ENCODE measurements around the gene SAFB.

SAFB gene

GRCh38 chr19:5627395-5627904 lies 4.6 kb downstream of the SAFB start:
- DNase-seq (ENCODE audit: low read depth in 2 of 2) = peak; percentile 11 to 34

DNA sequence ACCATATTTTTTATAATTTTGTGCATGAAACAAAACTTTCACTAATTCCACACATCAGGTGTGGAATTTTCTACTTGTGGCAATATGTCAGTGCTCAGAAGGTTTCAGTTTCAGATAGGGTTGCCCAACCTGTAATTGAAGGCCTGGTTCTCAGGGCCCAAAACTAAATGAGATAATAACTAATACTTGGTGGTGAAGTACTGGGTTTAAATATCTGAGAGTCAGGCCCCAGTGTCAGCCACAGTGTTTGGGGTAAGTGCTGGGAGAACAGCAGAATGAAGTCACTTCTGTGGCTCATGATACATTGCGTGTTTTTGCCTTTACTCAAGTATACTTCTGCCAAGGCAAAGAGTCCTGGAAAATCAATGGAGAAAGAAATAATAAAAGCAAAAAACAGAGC lies 5.6 kb downstream of the SAFB start:
- DNase-seq (ENCODE audit: low read depth in 2 of 2) = no peak

- no peak for DNase-seq (ENCODE audit: low read depth in 2 of 2)
Measured at GRCh38 chr19:5628919-5629481, 6.1 kb downstream of the SAFB start.

GRCh38 chr19:5631567-5632240 lies 8.8 kb downstream of the SAFB start:
- no peak for DNase-seq (ENCODE audit: low read depth in 2 of 2)

GRCh38 chr19:5632241-5632612 lies 9.3 kb downstream of the SAFB start:
- DNase-seq (ENCODE audit: low read depth in 2 of 2) = no peak

GRCh38 chr19:5632657-5633056 lies 9.8 kb downstream of the SAFB start:
- no peak for DNase-seq (ENCODE audit: low read depth in 2 of 2)

DNA sequence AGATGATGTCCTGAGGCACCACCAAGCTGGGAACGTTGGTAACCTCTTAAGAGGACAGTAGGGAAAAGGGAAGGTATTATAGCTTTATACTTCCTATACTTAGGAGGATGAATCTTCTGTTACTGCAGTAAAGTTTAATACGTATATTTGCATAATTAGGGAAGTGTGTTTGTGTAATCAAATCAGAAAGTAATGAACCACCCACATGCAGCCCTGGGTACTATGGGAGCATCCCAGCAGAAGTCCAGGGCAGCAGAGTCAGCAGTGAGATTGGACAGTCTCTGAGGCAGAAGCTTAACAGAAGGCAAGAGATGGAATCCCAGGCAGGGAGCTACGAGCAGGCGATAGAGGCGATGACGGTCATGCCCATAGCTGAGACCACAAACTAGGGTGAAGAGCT lies 12.5 kb downstream of the SAFB start:
- DNase-seq (ENCODE audit: low read depth in 2 of 2) = no peak

DNA sequence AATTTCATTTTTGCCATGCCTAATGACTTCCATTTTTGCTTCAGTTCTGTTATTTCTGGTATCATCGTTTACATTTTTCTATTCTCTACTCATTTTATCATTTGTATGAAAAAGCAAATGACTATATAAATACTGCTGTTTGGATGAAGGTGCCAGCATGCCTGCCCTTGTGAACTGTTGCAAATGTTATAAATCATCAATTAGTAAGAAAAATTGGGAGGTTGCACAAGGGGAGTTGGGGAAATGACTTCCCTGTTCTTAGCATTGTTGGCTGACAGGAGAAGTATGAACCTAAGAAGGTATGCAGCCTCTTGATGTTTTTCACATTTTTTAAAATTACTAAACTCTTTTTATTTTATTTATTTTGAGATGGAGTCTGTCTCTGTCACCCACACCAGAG lies 15.1 kb downstream of the SAFB start:
- DNase-seq (ENCODE audit: low read depth in 2 of 2) = no peak

- DNase-seq (ENCODE audit: low read depth in 2 of 2) = no peak
Measured at GRCh38 chr19:5641171-5641570, 18.3 kb downstream of the SAFB start.

DNA sequence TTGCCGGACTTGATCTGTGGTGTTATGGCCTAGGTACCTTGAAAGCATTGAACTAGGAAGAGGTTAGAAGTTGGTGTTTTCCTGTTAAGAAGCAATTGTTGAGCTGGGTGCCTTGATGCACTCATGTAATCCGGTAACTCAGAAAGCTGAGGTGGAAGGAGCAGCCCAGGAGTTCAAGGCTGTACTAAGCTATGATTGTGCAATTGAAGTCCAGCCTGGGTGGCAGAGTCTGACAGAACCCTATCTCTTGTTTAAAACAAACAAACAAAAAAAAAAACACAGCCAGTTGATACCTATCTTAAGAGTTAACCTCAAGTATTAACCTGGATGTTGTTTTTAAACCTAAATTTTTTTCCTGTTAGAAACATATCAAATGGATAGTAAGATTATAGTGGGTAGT lies 19.3 kb downstream of the SAFB start:
- DNase-seq (ENCODE audit: low read depth in 2 of 2) = no peak

DNA sequence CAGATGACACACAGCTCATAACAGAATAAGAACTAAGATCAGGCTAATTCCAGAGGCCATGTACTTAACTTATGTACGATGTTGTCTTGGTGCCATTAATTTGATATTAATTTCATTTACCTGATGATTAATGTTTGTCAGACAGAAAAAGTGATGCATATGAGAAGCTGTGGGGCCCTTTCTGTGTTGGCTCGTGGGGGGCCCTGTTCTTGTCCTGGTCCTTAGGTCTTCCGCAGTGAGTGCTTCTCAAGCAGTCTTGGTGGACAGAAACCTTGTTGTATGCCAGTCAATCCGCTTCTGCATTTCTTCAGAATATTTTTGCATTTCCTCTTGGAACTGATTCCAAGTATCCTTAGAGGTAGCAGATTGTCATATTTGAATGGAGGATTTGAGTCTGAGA lies 20.2 kb downstream of the SAFB start:
- DNase-seq (ENCODE audit: low read depth in 2 of 2) = no peak

GRCh38 chr19:5644037-5644436 lies 21.2 kb downstream of the SAFB start:
- no peak for DNase-seq (ENCODE audit: low read depth in 2 of 2)

DNA sequence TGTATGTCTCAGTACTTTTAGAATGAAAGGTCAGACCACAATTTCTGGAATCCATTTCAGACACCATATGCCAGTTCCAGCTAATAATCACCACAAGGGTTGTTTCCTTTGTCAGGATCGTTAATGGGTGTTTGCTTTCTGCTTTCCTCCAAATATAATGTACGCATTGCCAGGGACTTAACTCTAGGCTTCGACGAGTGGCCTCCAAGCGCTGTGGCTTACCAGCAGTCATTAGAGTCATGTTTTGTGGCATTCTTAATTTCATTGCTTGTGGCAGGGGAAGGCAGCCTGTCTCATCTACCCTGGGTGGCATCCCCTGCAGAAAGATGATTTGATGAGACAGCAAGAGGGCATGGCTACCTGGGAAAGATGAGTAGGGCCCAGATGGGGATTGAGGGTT lies 22.5 kb downstream of the SAFB start:
- DNase-seq (ENCODE audit: low read depth in 2 of 2) = no peak

- no peak for DNase-seq (ENCODE audit: low read depth in 2 of 2)
Measured at GRCh38 chr19:5646703-5647102, 23.8 kb downstream of the SAFB start.

GRCh38 chr19:5648464-5648863 lies 25.6 kb downstream of the SAFB start:
- no peak for DNase-seq (ENCODE audit: low read depth in 2 of 2)

- no peak for DNase-seq (ENCODE audit: low read depth in 2 of 2)
Measured at GRCh38 chr19:5651361-5651760, 28.5 kb downstream of the SAFB start.

- DNase-seq (ENCODE audit: low read depth in 2 of 2) = no peak
Measured at GRCh38 chr19:5652261-5652660, 29.4 kb downstream of the SAFB start.

- no peak for DNase-seq (ENCODE audit: low read depth in 2 of 2)
Measured at GRCh38 chr19:5654931-5655330, 32.0 kb downstream of the SAFB start.

DNA sequence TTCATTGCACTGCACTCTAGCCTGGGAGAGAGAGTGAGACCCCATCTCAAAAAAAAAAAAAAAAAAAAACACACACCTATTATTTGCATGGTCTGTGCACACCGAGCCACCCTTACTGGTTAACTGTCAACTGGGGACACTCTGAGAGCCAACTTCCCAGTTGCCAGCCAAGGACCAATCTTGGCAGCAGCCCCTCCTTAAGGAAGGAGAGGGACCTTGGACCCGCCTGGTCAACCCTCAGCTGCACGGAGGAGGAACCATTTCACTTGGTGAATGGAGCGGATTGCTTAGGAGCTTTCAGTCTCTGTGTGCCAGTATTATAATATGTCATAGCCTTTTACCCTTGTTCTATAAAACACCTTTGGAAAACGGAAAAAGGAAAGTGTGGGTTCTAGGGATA lies 32.5 kb downstream of the SAFB start:
- DNase-seq (ENCODE audit: low read depth in 2 of 2) = no peak

DNA sequence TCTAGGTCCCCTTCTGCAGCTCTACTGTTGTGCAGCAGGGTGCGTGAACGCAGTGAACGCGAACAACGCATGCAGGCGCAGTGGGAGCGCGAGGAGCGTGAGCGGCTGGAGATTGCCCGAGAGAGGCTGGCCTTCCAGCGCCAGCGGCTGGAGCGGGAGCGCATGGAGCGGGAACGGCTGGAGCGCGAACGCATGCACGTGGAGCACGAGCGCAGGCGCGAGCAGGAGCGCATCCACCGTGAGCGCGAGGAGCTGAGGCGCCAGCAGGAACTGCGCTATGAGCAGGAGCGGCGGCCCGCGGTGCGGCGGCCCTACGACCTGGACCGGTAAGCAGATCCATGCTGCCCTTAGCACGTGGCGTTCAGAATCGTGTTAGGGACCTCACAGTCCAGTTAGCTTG lies 38.6 kb downstream of the SAFB start:
- no peak for DNase-seq (ENCODE audit: low read depth in 2 of 2)

GRCh38 chr19:5663904-5664303 lies 41.0 kb downstream of the SAFB start:
- no peak for DNase-seq (ENCODE audit: low read depth in 2 of 2)

DNA sequence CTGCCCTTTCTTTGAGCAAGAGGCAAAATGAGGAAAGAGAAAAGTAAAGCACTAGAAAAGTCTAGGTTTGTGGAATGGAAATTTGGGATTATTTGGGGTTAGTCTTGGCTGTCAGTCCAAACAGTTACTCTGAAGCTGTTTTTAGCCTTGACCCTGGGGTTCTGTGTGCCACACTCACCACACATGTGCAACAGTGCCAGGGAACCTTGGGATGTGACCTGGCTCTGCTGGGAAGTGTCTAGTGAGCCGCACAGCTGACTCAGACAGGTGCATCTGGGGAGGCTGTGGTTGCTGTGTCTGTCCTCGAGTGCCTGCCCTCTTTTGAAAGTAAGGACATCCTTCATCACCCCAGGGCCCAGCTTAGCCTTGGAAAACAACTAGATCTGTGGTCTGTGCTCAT lies 41.6 kb downstream of the SAFB start:
- DNase-seq (ENCODE audit: low read depth in 2 of 2) = no peak

- no peak for DNase-seq (ENCODE audit: low read depth in 2 of 2)
Measured at GRCh38 chr19:5665781-5666513, 43.1 kb downstream of the SAFB start.
